Spleen (tissue), 7 donors: Measurements from ENCODE around the gene ANKRD24.
"Not testable (repeated sequence)": the region's sequence is repeated elsewhere in the genome, so short reads cannot be mapped to it uniquely, and the experiment has no call there.

ENCODE experiments used
- POLR2AphosphoS5 ChIP-seq, 3 donors: sonication (generic); formaldehyde crosslinking; IDR thresholded peaks; one replicate each; pipeline ENCODE4 v1.5.1; 2017; ENCODE audit warnings: antibody characterized with exemption in 3 of 3
- TF ChIP-seq, protein P1 (sequence below), 11 experiments: fragments of 200-600 bp in 7 of 11; fragments of 450-650 bp in 4 of 11; sonication (generic) in 4 of 11; IDR thresholded peaks in 8 of 11; conservative IDR thresholded peaks in 3 of 11; 1 replicate in 7 of 11; 2 replicates in 4 of 11; pipeline versions ENCODE4 v1.4.0 to v1.8.0; 2016 to 2021; ENCODE audit warnings: antibody characterized with exemption in 11 of 11, inconsistent platforms in 4 of 11, mild to moderate bottlenecking in 1 of 11
- donor health status: DM: no; HTN: no; CAD: no; lungs with moderate emphysema.
- donor health status: DM: no; HTN: no; CAD: no.
- donor health status: DM: no; HTN: no; CAD: no.

DNA sequence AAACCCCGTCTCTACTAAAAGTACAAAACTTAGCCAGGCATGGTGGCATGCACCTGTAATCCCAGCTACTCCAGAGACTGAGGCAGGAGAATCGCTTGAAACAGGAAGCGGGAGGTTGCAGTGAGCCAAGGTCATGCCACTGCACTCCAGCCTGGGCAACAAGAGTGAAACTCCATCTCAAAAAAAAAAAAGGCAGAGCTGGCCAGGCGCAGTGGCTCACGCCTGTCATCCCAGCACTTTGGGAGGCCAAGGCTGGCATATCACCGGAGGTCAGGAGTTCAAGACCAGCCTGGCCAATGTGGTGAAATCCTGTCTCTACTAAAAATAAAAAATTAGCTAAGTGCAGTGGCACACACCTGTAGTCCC is 91.8 kb downstream of the ANKRD24 start:
- TF ChIP-seq, protein P1, sequence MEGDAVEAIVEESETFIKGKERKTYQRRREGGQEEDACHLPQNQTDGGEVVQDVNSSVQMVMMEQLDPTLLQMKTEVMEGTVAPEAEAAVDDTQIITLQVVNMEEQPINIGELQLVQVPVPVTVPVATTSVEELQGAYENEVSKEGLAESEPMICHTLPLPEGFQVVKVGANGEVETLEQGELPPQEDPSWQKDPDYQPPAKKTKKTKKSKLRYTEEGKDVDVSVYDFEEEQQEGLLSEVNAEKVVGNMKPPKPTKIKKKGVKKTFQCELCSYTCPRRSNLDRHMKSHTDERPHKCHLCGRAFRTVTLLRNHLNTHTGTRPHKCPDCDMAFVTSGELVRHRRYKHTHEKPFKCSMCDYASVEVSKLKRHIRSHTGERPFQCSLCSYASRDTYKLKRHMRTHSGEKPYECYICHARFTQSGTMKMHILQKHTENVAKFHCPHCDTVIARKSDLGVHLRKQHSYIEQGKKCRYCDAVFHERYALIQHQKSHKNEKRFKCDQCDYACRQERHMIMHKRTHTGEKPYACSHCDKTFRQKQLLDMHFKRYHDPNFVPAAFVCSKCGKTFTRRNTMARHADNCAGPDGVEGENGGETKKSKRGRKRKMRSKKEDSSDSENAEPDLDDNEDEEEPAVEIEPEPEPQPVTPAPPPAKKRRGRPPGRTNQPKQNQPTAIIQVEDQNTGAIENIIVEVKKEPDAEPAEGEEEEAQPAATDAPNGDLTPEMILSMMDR (IDR thresholded peaks at IDR 0.05 in 8 of 11, conservative IDR thresholded peaks at IDR 0.05 in 3 of 11) = not testable (repeated sequence)
- not testable (repeated sequence) for TF ChIP-seq POLR2AphosphoS5 (IDR thresholded peaks at IDR 0.05)
